GM10847 (cell line): ENCODE results near the gene CREG2.

Source experiments
- POLR2A ChIP-seq: IDR thresholded peaks from 2 replicates; pipeline ENCODE4 v1.6.1; 2011; ENCODE audit not compliant: insufficient read length; ENCODE audit errors: extremely low read depth

Gene CREG2

DNA sequence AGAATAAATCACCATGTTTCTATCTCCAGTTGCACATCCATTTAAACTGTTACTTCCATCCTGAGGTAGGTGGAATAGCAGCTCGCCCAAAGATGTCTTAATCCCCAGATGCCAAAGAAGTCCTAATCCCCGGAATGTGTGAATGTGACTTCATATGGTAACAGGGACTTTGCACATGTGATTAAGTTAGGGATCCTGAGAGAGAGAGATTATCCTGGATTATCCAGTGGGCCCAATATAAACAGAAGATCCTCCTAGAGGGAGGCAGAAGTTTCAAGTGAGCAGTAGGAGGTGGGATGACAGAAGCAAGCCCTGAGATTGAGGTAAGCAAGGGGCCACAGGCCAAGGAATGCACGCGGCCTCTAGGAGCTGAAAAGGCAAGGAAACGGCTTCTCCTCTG lies 19.8 kb downstream of the CREG2 start:
- TF ChIP-seq POLR2A, result no peak

DNA sequence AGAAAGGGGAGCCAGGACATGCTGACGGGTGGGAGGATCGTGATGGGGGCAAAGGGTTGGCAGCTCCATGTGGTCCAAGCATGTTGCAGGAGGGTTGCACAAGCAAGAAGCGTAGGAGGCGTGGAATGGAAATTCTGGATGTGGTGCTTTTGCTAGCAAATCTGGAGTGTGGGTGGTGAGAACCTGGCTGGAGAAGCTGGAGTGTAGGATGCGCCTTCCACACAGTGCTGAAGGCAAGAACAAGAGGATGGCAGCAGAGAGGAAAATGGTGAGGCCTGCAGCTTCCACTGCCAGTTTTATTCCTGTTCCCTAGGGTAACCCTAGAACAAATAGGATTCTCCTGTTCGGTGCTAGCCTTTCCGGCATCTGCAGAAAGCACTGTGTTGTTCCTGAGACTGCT lies 22.4 kb downstream of the CREG2 start:
- TF ChIP-seq POLR2A, result no peak

DNA sequence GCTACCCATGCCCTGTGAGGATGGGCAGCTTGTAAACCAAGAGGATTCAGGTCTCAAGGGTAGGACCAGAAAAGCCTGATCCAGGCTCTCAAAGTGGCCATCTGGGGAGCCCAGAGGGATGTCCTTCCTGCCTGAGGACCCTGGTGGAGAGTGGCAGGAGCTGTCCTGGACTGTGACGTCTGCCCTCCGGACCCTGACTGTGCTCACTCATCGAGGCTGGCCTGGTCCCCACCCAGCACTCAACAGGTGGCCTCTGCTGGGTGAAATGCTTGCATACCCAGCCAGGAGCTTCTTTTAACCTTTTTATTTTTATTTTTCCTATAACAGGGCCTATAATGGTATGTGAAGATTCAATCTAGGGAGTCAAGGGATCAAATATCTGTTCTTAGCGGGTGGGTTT lies 24.5 kb downstream of the CREG2 start:
- no peak for TF ChIP-seq POLR2A

DNA sequence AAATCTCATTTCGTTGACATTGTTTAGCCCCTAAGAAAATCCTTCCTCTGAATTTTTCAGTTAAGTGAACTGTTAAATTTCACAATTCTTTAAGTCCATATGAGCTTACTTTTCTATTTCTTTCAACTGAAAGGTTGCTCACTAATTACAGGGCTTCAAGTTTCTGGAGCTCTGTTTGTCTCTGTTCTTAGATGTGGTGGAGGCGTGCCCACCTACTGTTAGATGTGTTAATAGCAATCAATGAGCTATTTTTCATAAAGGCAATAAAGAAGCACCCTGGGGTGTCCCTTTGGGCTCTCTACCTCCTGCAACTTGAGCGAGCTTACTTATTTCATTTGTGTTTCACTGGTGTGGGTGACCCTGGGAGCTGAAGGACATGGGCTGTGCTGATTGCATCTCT lies 25.0 kb downstream of the CREG2 start:
- no peak for TF ChIP-seq POLR2A

DNA sequence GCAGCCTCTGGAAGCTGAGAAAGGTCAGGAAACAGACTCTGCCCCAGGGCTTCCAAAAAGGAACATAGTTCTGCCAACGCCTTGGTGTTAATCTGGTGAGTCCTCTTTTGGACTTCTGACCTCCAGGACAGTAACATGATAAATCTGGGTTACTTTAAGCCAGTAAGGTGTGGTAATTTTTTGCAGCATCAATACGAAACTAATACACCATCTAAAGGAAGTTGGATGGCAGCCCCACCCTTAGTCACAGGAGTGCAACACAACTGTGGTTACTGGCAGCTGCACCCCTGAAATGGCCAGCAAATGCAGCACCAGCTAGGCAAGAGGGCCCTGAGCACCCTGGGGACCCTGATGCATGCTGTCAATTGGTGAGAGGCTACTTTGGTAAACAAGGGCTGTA lies 25.8 kb downstream of the CREG2 start:
- no peak for TF ChIP-seq POLR2A

DNA sequence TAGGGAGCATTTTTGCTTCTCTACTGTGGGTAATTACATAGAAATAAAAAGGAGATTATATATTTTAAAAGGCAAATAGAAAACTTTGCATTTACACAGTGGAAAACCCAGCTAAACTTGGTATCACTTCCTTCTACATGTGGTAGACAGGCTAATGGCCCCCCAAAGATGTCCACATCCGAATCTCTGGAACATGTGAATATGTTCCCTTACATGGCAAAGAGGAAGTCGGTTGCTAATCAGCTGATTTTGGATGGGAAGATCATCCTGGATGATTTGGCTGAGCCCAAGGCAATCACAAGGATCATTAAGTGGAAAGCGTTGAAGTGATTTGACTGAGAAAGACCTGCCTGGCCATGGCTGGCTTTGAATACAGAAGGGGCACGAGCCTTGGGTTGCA lies 26.2 kb downstream of the CREG2 start:
- no peak for TF ChIP-seq POLR2A

DNA sequence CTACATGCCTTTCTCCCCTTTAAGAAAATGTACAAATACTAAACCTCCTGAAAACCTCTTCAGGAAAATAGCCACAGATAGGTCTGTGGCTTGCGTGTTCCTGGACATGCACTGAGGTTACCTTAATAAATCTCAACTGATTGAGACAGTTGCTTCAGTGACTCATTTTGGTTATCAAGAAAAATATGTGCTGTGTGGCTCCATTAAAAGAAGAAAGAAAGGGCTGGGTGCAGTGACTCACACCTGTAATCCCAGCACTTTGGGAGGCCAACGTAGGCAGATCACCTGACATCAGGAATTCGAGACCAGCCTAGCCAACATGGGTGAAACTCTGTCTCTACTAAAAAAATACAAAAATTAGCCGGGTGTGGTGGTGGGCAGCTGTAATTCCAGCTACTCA lies 27.1 kb downstream of the CREG2 start:
- TF ChIP-seq POLR2A, result no peak

DNA sequence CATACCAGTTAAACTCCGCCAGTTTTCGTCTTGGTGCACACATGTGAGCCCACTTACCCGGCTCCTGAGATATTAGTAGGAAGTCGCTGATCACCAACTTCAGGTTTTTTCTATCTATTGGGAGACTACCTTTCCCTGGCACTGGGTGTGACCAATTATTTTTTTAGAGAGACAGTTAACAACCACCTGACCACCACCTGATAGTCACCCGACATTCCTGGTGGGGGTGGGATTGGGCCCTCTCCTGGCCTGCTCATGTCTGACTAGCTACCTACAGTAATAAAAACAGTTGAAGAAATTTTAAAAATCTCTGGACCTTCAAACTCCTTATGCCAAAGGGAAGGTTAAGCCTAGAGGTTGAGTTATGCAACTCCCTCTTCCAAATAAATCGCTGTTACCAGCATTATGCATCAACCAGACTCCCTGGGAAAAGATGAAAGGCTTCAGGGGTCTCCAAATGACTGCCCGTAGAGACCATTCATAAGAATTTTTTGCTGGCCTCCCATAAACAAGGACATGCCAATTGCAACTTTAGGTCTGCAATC lies 27.8 kb downstream of the CREG2 start:
- no peak for TF ChIP-seq POLR2A

DNA sequence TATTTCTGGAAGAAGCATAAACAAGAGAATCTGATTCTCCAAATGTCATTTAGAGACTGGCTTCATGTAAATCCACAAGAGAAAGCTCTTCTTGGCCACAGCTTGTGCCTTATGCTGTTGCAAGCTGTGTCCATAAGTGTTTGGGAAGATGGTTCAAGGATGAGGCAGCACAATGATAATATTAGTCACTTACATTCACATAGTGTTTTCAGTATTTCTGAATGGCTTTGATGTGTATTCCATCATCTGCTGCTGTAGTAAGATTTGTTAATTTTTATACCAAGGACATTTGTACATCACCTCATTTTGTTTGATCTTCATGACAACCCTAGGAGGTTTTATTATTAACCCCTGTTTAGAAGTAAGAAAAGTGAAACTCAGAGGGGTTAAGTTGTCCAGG lies 29.9 kb downstream of the CREG2 start:
- TF ChIP-seq POLR2A, result no peak

DNA sequence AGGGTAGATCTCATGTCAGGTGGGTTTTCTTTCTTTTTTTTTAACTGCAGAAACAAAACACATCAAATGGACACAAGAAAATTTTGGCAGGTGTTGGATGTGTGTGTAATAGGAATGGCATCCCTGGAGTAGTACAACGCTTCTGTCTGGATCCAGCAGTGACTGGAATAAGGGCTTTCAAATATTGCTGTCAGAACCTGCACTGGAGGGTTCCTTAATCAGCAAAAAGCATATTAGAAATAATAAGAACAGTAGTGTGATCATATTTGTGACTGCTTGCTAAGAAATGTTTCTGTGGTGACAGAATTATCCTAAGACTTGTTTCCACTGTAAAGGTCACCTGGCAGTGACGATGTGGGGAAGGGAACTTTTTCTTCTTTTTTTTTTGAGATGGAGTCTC lies 30.8 kb downstream of the CREG2 start:
- no peak for TF ChIP-seq POLR2A

DNA sequence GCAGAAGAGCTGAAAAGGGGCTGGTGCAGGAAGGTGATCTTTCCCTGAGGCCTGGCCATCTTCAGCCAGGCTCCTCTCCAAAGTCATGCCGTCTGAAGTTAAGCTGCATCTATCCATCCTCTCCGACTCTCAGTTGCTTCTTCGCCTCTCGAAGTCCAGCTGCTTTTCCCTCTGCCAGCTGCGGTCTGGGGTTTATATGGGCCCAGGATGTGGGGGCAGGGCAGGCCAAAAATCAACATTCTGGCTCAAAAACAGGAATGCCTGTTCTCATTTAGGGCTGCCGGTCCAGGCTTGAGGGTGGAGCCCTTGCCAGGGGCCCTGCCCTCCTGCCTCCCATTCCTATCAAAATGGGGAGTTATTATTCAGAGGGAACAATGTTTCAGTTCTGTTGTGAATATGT lies 31.2 kb downstream of the CREG2 start:
- TF ChIP-seq POLR2A, result no peak

DNA sequence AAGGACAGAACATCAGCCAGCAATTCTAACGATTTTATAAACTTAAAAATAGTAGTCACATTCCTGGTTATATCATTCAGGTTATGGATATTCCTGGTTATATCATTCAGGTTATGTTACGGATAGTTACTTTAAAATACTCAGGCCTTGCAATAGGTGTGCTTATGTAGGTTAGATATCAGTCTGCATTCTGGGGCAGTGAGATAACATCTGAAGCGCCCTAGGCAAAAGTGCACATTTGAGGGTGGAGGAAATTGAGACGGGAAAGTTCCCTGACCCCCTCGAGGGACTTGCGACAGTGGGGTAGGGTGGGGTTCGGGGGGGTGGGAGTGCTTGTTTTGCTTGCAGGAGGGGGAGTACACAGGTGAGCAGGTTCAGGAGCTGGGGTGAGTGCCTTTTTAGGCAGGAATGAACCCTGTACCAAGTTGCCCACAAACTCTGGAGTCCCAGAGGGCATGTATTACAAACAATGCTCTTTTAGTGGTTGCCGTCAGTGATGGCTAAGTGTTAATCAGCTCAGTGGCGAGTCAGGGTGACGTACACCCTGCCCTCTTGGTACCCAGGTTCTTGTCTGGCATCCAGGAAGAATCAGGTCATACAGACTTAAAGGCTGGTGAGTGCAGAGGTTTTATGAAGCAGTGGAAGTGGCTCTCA lies 31.8 kb downstream of the CREG2 start:
- TF ChIP-seq POLR2A, result no peak

DNA sequence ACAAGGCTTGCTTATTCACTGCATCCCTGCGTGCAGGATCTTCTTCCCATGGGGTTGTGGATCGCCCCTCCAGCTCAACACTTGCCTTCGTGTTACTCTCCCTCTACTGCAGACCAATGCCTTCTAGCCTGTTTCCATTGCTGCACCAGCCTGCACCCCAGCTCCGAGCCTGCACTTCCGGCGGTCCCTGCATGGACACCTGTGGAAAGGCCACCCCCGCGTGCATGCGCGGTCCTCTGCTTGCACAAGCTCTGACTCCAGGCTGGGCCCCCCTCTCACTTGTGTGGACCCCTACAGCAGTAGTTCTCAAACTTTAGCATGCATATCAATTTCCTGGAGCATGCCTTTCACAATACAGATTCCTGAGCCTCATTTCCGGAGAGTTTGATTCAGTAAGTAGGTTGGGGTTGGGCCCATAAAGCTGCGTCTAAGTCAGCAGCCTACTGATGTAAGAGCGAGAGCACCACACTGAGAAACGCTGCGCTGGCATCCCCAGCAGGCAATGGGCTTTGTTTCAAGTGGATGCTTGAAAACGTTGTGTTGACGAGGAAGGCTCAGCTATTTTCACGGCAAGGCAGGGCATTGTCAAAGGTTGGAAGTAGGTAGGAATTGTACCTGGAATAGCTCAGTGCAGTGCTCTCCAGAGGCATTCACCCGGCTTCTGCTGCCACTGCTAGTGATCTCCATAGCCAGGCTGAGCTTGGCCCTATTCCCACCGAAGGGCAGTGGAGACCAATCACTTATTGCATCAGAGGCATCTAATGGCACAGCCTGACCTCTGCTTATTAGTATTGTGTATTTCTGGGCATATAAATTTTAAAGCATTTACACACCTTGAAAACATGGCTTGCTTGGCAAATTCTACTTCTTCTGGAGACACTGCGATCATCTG lies 32.6 kb downstream of the CREG2 start:
- TF ChIP-seq POLR2A, result no peak

DNA sequence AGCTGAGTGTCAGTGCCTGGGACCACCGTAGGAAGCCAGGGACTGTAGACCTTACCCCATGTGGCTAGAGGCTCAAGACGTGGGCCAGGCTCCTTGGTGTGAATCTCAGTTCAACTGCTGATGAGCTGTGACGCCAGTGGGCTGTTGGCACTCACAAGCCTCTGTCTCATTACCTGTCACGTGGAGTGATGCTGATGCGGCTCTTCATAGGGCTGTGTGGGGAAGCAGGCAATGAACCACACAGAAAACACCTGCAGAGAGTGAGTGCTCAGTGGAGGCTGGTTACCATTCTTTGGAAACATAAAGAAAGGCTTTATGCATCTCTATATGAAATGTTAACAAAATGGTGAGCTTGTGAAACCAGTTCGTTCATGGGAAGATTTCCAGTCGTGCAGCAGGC lies 36.1 kb downstream of the CREG2 start:
- TF ChIP-seq POLR2A, result no peak

DNA sequence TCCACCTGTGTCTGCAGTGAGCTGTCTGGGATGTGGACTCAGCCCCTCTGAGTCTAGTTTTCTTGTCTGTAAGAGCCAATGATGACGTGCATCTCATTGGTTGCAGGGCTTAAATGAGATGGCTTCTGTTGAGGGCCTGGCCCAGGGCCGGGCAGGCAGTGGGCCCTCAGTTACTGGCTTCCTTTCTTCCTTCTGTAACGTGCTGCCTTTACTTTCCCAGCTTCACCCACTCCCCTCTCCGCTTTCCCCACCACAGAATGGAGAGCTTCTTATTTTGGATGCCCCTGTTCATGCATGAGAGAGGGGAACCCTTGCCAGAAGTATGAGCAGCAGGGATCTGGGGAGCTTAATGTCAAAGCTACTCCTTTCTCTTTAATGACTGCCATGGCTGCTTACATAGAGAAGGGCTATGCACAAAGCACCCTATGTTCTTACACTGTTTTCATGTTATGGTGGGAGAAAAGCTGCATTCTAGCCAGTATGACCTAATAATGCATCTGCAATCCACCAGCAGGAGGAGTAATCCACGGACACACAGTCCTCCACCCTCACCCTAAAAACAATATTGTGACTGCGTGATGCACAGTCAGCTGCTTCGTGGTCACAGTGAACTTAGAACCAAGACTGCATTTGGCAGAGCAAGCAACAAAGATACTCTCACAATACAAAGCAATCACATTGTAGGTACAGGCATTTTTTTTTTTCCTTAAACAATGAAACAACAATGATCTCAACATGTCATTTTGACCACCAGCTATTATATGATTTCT lies 37.2 kb downstream of the CREG2 start:
- no peak for TF ChIP-seq POLR2A

DNA sequence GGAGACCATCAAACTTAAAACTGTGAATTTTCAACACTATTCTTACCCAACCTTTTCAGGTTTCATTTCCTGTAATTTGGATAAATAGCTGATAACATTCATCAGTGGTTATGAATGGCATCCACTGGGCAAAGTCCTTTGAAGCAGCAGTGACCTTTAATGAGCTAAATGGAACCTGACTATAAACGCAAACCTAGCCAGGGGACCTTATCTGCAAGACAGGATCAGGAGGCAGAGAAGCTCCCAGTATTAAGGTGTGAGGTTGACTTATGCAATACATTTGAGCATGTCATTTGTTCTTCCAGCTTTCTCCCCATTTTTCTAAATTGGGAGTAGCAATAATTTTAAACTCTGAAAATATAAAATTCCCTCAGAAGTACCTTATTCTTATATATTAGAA lies 38.4 kb downstream of the CREG2 start:
- TF ChIP-seq POLR2A, result no peak
